ENCODE results near the gene SLC25A1. TPM values are rescaled to one million over a fixed set of nuclear protein-coding genes. Genes with fewer than 3 reads are reported as not detected.

Gene SLC25A1
- total RNA-seq (2021; ENCODE audit: unreplicated experiment) (162 TPM), Bru-seq, nascent RNA (percentile 72 among the genes with signal in this experiment), BruChase-seq, experiment 1, labeled RNA remaining after a 2-hour chase (percentile 82 among the genes with signal in this experiment), BruChase-seq, experiment 2, labeled RNA remaining after a 6-hour chase (percentile 93 among the genes with signal in this experiment)
- 323 TPM for polyA plus RNA-seq (2012; ENCODE audit: insufficient read length)
- long read RNA-seq, transcript SLC25A1-201 (9 exons, 1,648 nt), result major isoform, 309 of 441 reads
- long read RNA-seq, transcript SLC25A1-202 (9 exons, 1,514 nt), result minor isoform, 18 of 441 reads
- long read RNA-seq, partial matches to known transcripts, result 49 of 441 reads
- long read RNA-seq, other reads (novel, unspliced or antisense), result 65 of 441 reads

DNA sequence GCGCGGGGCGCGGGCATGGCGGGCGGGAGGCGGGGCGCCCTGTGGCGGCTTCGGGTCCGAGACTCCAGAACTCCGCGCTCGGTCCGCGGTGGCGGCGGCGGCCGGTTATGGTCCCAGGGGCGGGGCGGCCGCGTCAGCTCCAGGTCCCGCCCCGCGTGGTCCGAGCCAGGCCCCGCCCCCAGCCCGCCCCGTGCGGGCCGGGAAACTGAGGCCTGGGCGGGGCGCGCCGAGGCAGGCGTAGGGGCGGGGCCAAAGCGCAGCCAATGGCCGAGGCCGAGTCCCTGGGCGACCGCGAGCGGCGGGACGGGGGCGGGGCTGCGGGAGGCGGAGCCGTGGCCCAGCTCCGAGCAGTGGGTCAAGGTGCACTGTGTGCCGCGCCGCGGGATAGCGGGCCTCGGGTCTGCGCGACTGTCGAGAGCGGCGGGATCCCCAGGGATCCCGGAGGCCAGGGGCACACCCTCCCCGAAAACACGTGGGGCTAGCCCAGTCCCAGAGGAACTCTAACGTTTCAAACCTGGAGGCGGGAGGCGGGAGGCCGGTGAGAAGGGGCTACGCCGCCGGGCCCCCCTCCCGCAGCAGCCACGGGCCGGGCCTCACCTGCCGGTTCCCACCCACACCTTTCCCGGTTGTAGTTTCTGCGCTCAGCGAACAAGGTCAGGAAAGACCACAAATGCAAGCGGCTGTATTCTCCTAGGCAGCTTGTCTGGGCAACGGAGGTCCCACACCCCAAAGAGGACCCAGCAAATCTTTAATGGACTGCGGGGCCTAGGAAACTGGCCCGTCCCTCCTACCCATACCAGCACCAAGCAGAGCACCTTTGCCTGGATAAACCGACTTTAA is at the start of gene SLC25A1:
Gene SLC25A1 (minus strand): TSS at position 80 of the 840 bp plus-strand sequence. CDS start 63 bp downstream, at position 17.
- Histone ChIP-seq H3K27ac (ENCODE audit: low read length) (peak within 1 kb of the TSS; percentile 81), H3K36me3 (ENCODE audit: control insufficient read depth, insufficient read depth, low read length) (no peaks in the 10 kb centered on the region; the same call in 1 of the 2 replicates), H3K27me3 (ENCODE audit: control insufficient read depth, insufficient read depth, low read length) (no peaks in the 10 kb centered on the region), H3K9me3 (ENCODE audit: control insufficient read depth, insufficient read depth, low read depth, low read length) (no peaks in the 10 kb centered on the region), H3K4me1 (ENCODE audit: control insufficient read depth, insufficient read depth, low read length) (peaks cover 34% of the 10 kb centered on the region), H3K4me3 (ENCODE audit: low read depth in 2 of 2, low read length in 2 of 2) (peak within 1 kb of the TSS; percentile 66 to 70)
- TF ChIP-seq POLR2AphosphoS5 (IDR thresholded peaks at IDR 0.05; ENCODE audit: low read depth, low read length) (peak; percentile 41), SIN3A (IDR thresholded peaks at IDR 0.05; ENCODE audit: borderline replicate concordance, insufficient read depth, low read depth, low read length) (no peak)
- intact Hi-C loops (cut with micrococcal nuclease; ENCODE audit: unreplicated experiment) (no loop called here), in situ Hi-C loops (cut with HindIII; ENCODE audit: low pct_unique_long_range_greater_than_20kb, low sequenced_read_pairs) (no loop called here)
- CTCF ChIA-PET, result interaction anchor here (0.5 to 0.8 kb wide), 6 partner anchors 43 to 376 kb away, joined by 3 to 14 read pairs (median 4); no protein-coding TSS in a partner anchor
- peak; percentile 82 for ATAC-seq
- BruUV-seq (replicated peaks), result no TSS peak
- no peak for DNase-seq (ENCODE audit: low read depth, low spot score)
- POLR2A ChIA-PET, result interaction anchor here (0.6 to 0.7 kb wide), 2 partner anchors 155 to 412 kb away, joined by 5 to 7 read pairs; no protein-coding TSS in a partner anchor

- ATAC-seq, result no peak
- DNase-seq (ENCODE audit: low read depth, low spot score), result no peak
- Histone ChIP-seq H3K4me3 (ENCODE audit: low read depth in 2 of 2, low read length in 2 of 2) (no peak overlapping the region), H3K27me3 (ENCODE audit: control insufficient read depth, insufficient read depth, low read length) (no peaks in the 10 kb centered on the region), H3K9me3 (ENCODE audit: control insufficient read depth, insufficient read depth, low read depth, low read length) (no peaks in the 10 kb centered on the region), H3K27ac (ENCODE audit: low read length) (no peak overlapping the region), H3K36me3 (ENCODE audit: control insufficient read depth, insufficient read depth, low read length) (no peaks in the 10 kb centered on the region), H3K4me1 (ENCODE audit: control insufficient read depth, insufficient read depth, low read length) (no peaks in the 10 kb centered on the region)
- in situ Hi-C loops (cut with HindIII; ENCODE audit: low pct_unique_long_range_greater_than_20kb, low sequenced_read_pairs) (no loop called here), intact Hi-C loops (cut with micrococcal nuclease; ENCODE audit: unreplicated experiment) (loop anchor here (10.0 kb wide), 1 partner anchor 57 kb away; no protein-coding TSS in a partner anchor)
- TF ChIP-seq SIN3A (IDR thresholded peaks at IDR 0.05; ENCODE audit: borderline replicate concordance, insufficient read depth, low read depth, low read length), result no peak
- TF ChIP-seq, protein P1, sequence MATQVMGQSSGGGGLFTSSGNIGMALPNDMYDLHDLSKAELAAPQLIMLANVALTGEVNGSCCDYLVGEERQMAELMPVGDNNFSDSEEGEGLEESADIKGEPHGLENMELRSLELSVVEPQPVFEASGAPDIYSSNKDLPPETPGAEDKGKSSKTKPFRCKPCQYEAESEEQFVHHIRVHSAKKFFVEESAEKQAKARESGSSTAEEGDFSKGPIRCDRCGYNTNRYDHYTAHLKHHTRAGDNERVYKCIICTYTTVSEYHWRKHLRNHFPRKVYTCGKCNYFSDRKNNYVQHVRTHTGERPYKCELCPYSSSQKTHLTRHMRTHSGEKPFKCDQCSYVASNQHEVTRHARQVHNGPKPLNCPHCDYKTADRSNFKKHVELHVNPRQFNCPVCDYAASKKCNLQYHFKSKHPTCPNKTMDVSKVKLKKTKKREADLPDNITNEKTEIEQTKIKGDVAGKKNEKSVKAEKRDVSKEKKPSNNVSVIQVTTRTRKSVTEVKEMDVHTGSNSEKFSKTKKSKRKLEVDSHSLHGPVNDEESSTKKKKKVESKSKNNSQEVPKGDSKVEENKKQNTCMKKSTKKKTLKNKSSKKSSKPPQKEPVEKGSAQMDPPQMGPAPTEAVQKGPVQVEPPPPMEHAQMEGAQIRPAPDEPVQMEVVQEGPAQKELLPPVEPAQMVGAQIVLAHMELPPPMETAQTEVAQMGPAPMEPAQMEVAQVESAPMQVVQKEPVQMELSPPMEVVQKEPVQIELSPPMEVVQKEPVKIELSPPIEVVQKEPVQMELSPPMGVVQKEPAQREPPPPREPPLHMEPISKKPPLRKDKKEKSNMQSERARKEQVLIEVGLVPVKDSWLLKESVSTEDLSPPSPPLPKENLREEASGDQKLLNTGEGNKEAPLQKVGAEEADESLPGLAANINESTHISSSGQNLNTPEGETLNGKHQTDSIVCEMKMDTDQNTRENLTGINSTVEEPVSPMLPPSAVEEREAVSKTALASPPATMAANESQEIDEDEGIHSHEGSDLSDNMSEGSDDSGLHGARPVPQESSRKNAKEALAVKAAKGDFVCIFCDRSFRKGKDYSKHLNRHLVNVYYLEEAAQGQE (IDR thresholded peaks at IDR 0.05; ENCODE audit: insufficient read depth in 1 of 2, low read depth in 2 of 2, low read length in 1 of 2), result no peak
- TF ChIP-seq TCF7L2 (IDR thresholded peaks at IDR 0.05; ENCODE audit: low read depth, low read length), result no peak
- TF ChIP-seq, protein P2, sequence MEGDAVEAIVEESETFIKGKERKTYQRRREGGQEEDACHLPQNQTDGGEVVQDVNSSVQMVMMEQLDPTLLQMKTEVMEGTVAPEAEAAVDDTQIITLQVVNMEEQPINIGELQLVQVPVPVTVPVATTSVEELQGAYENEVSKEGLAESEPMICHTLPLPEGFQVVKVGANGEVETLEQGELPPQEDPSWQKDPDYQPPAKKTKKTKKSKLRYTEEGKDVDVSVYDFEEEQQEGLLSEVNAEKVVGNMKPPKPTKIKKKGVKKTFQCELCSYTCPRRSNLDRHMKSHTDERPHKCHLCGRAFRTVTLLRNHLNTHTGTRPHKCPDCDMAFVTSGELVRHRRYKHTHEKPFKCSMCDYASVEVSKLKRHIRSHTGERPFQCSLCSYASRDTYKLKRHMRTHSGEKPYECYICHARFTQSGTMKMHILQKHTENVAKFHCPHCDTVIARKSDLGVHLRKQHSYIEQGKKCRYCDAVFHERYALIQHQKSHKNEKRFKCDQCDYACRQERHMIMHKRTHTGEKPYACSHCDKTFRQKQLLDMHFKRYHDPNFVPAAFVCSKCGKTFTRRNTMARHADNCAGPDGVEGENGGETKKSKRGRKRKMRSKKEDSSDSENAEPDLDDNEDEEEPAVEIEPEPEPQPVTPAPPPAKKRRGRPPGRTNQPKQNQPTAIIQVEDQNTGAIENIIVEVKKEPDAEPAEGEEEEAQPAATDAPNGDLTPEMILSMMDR (IDR thresholded peaks at IDR 0.05), result no peak
- no peak for TF ChIP-seq POLR2AphosphoS5 (IDR thresholded peaks at IDR 0.05; ENCODE audit: low read depth, low read length)
- ChIA-PET CTCF (no interaction called here), POLR2A (no interaction called here)
- no TSS peak for BruUV-seq (replicated peaks)
Measured at GRCh38 chr22:19228179-19228578, 49.6 kb upstream of the SLC25A1 start.

All from Panc1 (cell line).